AG10803 (cell line): ENCODE results near the gene NSD2.

ENCODE experiments used
- DNase-seq: peaks from one replicate; pipeline ENCODE4 v3.0.0; 2010; ENCODE audit warnings: low read depth
- H3K4me3 ChIP-seq: 2 replicates; pipeline ENCODE4 v1.5.1; 2011; ENCODE audit warnings: mild to moderate bottlenecking, low read length, control low read depth
- TF ChIP-seq, protein P1 (sequence below): conservative IDR thresholded peaks from 2 replicates; pipeline ENCODE4 v1.5.1; 2011; ENCODE audit warnings: mild to moderate bottlenecking, low read length, control low read depth, inconsistent platforms

Gene NSD2

DNA sequence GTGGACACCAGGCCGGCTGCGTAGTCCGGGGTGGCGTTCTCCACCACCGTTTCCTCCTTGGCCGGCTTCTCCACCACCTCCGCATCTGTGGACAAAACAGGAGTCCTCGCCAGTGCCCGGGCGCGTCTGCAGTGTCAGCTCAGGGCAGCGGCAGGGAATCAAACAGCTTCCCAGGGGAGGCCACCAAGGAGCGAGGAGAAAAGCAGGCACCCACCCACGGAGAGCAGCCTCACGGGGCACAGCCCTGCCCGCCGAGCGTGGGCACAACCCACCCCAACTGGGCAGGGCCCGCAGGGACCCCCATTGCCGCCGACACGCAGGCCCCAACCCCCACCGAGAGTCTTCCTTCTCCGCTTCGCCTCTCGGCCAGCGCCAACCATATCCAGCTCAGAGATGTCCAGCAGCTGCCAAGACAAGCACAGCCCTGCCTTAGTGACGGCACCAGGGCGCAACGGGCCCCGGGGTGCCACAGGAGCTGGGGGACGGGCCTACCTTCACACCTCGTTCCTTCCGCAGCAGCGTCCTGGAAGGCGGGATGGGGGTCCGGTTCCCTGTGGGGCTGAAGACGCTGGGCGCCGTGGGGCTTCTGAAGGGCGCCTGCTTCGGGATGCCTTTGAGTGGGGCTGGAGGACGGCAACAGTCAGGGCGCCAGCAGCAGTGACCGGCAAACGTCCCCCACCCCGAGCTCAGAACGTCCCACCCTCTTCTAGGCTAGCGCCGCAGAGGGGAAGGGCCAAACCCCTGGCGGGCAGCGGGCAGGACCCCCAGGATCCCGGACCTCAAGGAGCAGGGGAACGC, 114.8 kb downstream of the NSD2 start:
- no peak for DNase-seq
- TF ChIP-seq, protein P1, sequence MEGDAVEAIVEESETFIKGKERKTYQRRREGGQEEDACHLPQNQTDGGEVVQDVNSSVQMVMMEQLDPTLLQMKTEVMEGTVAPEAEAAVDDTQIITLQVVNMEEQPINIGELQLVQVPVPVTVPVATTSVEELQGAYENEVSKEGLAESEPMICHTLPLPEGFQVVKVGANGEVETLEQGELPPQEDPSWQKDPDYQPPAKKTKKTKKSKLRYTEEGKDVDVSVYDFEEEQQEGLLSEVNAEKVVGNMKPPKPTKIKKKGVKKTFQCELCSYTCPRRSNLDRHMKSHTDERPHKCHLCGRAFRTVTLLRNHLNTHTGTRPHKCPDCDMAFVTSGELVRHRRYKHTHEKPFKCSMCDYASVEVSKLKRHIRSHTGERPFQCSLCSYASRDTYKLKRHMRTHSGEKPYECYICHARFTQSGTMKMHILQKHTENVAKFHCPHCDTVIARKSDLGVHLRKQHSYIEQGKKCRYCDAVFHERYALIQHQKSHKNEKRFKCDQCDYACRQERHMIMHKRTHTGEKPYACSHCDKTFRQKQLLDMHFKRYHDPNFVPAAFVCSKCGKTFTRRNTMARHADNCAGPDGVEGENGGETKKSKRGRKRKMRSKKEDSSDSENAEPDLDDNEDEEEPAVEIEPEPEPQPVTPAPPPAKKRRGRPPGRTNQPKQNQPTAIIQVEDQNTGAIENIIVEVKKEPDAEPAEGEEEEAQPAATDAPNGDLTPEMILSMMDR: no peak
- H3K4me3 ChIP-seq: no peak overlapping the region

DNA sequence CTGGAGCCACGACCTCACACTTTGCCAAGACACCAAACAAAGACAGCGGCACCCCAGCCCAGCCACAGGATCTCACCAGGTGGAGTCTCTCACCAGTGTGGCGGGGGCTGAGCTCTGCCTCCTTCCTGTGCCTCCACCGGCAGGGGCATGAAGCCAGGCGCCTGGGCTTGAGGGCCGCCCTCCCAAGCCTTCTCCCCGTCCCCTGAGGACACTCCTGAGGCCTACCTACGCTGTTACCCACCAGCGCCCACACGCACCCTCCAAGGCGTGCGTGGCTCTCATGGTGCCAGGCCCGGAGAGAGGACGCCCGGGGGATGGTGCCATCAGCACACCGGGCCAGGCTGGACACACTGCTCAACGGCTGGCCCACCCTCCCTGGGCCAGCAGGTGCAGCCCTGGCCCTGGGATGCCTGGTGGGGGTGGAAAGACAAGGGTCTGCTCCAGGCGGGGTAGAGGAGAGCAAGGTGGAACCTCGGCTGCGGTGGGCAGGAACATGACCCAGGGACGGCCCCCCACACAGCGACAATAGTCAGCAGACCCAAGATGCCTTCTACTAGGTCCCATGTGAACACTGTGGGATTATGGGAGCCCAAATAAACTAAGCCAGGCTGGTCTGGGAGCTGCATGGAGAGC, 115.5 kb downstream of the NSD2 start:
- TF ChIP-seq, protein P1: no peak
- DNase-seq: no peak
- no peak overlapping the region for H3K4me3 ChIP-seq

DNA sequence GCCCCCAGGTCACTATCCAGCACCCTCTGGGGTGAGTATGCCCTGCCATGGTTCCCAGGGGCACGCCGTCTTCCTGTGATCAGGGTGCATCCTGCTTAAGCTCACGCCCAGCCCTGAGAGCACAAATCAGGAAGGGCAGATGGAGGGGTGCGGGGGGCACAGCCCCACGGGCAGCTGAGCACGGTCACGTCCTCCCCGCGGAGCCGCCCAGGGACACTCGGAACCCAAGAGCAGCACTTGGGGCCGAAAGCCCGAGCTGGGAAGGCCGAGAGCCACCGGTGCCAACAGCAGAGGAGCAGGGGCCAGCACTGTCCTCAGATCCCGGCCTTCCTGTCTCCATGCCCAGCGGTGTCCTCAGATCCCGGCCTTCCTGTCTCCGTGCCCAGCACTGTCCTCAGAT, 116.1 kb downstream of the NSD2 start:
- TF ChIP-seq, protein P1: no peak
- no peak for DNase-seq
- no peak overlapping the region for H3K4me3 ChIP-seq

DNA sequence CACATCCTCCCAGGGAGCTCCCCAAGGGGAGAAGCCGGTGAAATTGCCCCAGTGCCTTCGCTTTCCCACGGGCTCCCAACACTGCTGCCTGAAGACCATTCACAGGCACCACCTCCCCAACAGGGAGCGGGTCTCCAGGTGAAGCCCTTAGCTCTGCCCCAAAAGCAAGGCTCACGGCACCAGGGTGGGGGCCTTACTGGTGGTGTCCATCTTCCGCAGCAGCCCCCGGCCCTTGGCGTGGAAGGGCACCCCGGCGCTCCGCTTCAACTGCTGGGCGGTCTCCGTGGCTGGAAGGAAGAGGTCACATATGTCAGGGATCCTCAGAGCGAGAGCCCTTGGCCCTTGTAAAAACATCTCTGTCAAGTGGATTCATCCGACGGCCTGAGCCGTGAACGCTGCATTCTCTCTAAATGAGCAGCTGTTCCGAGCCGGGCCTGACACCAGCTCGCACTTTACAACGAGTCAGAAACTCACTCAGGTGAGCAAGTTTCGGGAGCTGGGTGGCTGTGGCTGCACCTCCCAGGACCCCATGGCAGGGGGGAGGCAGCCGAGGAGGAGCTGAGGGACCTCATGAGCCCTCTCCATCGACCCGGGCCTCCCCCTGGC, 116.6 kb downstream of the NSD2 start:
- TF ChIP-seq, protein P1: no peak
- no peak overlapping the region for H3K4me3 ChIP-seq
- no peak for DNase-seq

DNA sequence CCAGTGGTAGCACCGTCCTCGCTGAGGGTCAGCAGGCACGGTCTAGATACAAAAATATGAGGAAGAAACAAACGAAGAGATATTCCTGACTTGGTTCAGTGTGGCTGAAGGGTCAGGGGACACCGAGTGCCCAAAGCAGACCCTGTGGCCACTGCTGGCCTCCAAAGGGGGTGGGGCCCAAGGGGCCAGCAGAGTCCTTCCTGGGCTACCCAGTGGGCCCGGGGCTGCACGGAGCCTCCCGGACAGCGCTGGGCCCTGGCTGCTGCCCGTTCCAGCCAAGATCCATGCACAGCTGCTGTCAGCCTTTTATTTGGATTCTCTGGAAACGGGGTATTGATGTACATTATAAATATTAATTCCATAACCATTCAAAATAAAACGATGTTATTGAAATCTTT, 117.1 kb downstream of the NSD2 start:
- no peak for DNase-seq
- no peak overlapping the region for H3K4me3 ChIP-seq
- TF ChIP-seq, protein P1: no peak

DNA sequence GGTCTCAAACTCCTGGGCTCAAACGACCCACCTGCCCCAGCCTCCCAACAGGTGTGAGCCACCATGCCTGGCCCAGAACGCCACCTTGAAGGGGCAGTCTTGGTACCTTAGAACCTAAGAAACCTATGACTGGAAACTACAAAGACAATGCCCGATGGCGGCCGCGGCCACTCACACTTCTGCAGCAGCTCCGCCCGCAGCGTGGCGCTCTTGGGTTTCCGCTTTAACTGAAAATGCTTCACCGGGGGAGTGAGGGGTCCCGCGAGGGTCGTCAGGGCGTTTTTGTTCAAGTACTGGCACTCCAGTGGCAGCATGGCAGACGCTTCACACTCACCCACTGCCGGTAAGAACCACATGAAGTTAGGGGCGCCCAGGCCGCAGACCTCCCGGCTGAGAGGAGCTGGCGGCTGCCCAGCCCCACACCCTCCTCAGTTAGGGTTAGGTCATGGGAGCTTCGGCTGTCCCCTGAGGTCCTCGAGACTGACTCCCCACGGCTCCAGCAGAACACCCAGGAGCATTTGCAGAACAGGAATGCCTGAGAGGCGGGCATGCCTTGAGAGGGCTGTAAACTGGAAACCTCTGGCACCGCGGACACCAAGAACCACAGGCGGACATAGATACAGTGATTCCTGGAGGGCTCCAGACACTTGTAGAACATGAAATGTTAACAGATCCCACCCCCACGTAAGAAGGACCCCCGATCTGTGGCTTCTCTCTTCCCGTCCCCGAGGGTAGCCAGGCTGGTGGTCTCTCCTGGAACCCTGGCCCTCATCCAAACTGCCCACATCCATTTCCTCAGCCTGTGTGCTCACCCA, 118.5 kb downstream of the NSD2 start:
- H3K4me3 ChIP-seq: no peak overlapping the region
- TF ChIP-seq, protein P1: no peak
- DNase-seq: no peak
